Neural cell (in vitro differentiated cells): ENCODE measurements around the gene APOF. TPM values are rescaled to one million over a fixed set of nuclear protein-coding genes. Genes with fewer than 3 reads are reported as not detected.

ENCODE experiments used
- H2AFZ ChIP-seq: fragments of 200-600, 300-800 bp; sonication (generic), shearing (Covaris generic); 2 replicates; pipeline ENCODE4 v1.6.0; 2014; ENCODE audit warnings: low read depth, mild to moderate bottlenecking, antibody characterized with exemption, low read length, moderate library complexity
- H3F3A ChIP-seq: fragments of 200-600 bp; shearing (Covaris generic); 2 replicates; pipeline ENCODE4 v1.6.1; 2016; ENCODE audit warnings: mild to moderate bottlenecking, moderate library complexity, mixed read lengths, antibody characterized with exemption, low read length; ENCODE audit not compliant: insufficient read depth, poor library complexity, severe bottlenecking
- H3K27ac ChIP-seq: fragments of 200-600, 300-800 bp; sonication (generic), shearing (Covaris generic); 2 replicates; pipeline ENCODE4 v1.5.1; 2014; ENCODE audit warnings: mild to moderate bottlenecking, low read length, moderate library complexity
- H3K27me3 ChIP-seq: fragments of 300-800, 200-600 bp; sonication (generic), shearing (Covaris generic); 2 replicates; pipeline ENCODE4 v1.6.0; 2014; ENCODE audit warnings: mild to moderate bottlenecking, low read depth, low read length, moderate library complexity; ENCODE audit not compliant: insufficient read depth
- H3K36me3 ChIP-seq: fragments of 300-800, 200-600 bp; sonication (generic), shearing (Covaris generic); 2 replicates; pipeline ENCODE4 v1.5.1; 2014; ENCODE audit warnings: mild to moderate bottlenecking, antibody characterized with exemption, low read length, moderate library complexity; ENCODE audit not compliant: insufficient read depth
- H3K4me2 ChIP-seq: fragments of 300-800, 200-600 bp; sonication (generic), shearing (Covaris generic); 2 replicates; pipeline ENCODE4 v1.6.0; 2014; ENCODE audit warnings: mild to moderate bottlenecking, low read length
- H3K4me3 ChIP-seq: fragments of 300-800, 200-600 bp; sonication (generic), shearing (Covaris generic); 2 replicates; pipeline ENCODE4 v1.5.1; 2014; ENCODE audit warnings: mild to moderate bottlenecking, low read length, moderate library complexity
- H3K79me2 ChIP-seq: fragments of 200-600 bp; shearing (Covaris generic); replicated peaks from 2 replicates; pipeline ENCODE4 v1.6.0; 2014; ENCODE audit warnings: mild to moderate bottlenecking, low read length, moderate library complexity; ENCODE audit not compliant: insufficient read depth
- H3K9ac ChIP-seq: fragments of 300-800, 200-600 bp; sonication (generic), shearing (Covaris generic); 2 replicates; pipeline ENCODE4 v1.6.1; 2016; ENCODE audit warnings: mild to moderate bottlenecking, low read length, mixed read lengths
- H3K9me2 ChIP-seq: fragments of 200-600 bp; shearing (Covaris generic); 2 replicates; pipeline ENCODE4 v1.6.1; 2016; ENCODE audit warnings: mild to moderate bottlenecking, low read length, mixed read lengths; ENCODE audit not compliant: insufficient read depth
- H3K9me3 ChIP-seq: fragments of 200-600, 300-800 bp; sonication (generic), shearing (Covaris generic); 2 replicates; pipeline ENCODE4 v1.6.1; 2016; ENCODE audit warnings: mild to moderate bottlenecking, mixed run types, low read length, moderate library complexity, mixed read lengths
- H4K20me1 ChIP-seq: fragments of 200-600 bp; shearing (Covaris generic); 2 replicates; pipeline ENCODE4 v1.6.1; 2016; ENCODE audit warnings: mild to moderate bottlenecking, mixed run types; ENCODE audit not compliant: insufficient read depth
- EP300 ChIP-seq: fragments of 450-650 bp; conservative IDR thresholded peaks from 2 replicates; pipeline ENCODE4 v1.6.1; 2014; ENCODE audit warnings: antibody characterized with exemption, mild to moderate bottlenecking, moderate library complexity; ENCODE audit not compliant: poor library complexity, severe bottlenecking
- EZH2 ChIP-seq: fragments of 200-600, 300-800 bp; shearing (Covaris generic), sonication (generic); IDR thresholded peaks from 2 replicates; pipeline ENCODE4 v1.6.1; 2014; ENCODE audit warnings: antibody characterized with exemption, low read length, borderline replicate concordance, mild to moderate bottlenecking; ENCODE audit not compliant: insufficient read depth, poor library complexity, severe bottlenecking
- MXI1 ChIP-seq: fragments of 450-650 bp; conservative IDR thresholded peaks from 2 replicates; pipeline ENCODE4 v1.6.1; 2014; ENCODE audit warnings: antibody characterized with exemption, mild to moderate bottlenecking; ENCODE audit not compliant: poor library complexity, severe bottlenecking
- POLR2AphosphoS5 ChIP-seq: IDR thresholded peaks from 2 replicates; pipeline ENCODE4 v1.6.1; 2012
- RAD21 ChIP-seq: fragments of 450-650 bp; conservative IDR thresholded peaks from 2 replicates; pipeline ENCODE4 v1.6.1; 2014; ENCODE audit warnings: antibody characterized with exemption, mild to moderate bottlenecking, moderate library complexity
- SMC3 ChIP-seq: fragments of 450-650 bp; conservative IDR thresholded peaks from 2 replicates; pipeline ENCODE4 v1.6.1; 2014; ENCODE audit warnings: antibody characterized with exemption, mild to moderate bottlenecking, moderate library complexity; ENCODE audit not compliant: poor library complexity
- TAF1 ChIP-seq: IDR thresholded peaks from 2 replicates; pipeline ENCODE4 v1.6.1; 2012; ENCODE audit warnings: low read depth
- polyA plus RNA-seq: library from polyadenylated mRNA; depleted of rRNA; stranded (reverse); fragments of >200 nt; gene quantifications from 2 replicates; pipeline ENCODE4 v1.2.3, GENCODE V29; 2014
- TF ChIP-seq, protein P1 (sequence below): fragments of 450-650 bp; IDR thresholded peaks from 2 replicates; pipeline ENCODE4 v1.5.1; 2014; ENCODE audit warnings: antibody characterized with exemption, mild to moderate bottlenecking, moderate library complexity; ENCODE audit not compliant: poor library complexity, severe bottlenecking
- TF ChIP-seq, protein P2 (sequence below): IDR thresholded peaks from 2 replicates; pipeline ENCODE4 v1.6.1; 2012; ENCODE audit warnings: borderline replicate concordance

Gene APOF
- polyA plus RNA-seq, 1 donor from 2014 or later = not detected

DNA sequence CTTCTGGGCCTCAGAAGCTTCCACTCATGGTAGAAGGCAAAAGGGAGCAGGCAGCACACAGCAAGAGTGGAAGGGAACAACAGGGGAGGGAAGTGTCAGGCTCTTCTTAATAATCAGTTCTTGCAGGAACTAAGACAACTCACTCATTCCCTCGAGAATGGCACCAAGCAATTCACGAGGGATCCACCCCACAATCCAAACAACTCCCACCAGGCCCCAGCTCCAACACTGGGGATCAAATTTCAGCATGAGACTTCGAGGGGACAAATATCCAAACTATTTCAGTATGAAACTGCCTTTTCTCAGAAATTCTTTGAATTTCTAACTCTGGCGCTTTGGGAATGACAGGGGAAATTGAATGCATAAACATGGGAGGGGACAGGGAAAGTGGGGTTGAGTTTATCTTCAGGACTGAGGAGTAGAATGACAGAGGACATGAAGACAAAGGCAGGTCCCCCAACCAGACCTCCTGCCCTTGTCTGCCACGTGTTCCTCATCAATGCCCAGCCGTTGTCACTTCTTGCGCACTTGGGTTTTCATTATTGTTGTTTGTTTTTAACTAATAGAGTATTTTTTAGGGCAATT lies 24.6 kb upstream of the APOF start:
- Histone ChIP-seq H3F3A (no peaks in the 10 kb centered on the region), H4K20me1 (no peaks in the 10 kb centered on the region), H3K4me2 (no peak overlapping the region), H3K9me3 (no peaks in the 10 kb centered on the region), H3K4me3 (no peak overlapping the region), H3K36me3 (no peaks in the 10 kb centered on the region), H3K9ac (no peak overlapping the region), H3K27me3 (no peaks in the 10 kb centered on the region), H3K79me2 (no peaks in the 10 kb centered on the region), H3K9me2 (no peaks in the 10 kb centered on the region), H3K27ac (no peak overlapping the region), H2AFZ (no peak overlapping the region)
- TF ChIP-seq POLR2AphosphoS5 (no peak), MXI1 (no peak), RAD21 (no peak), EP300 (no peak), SMC3 (no peak), EZH2 (no peak), TAF1 (no peak)
- TF ChIP-seq, protein P1, sequence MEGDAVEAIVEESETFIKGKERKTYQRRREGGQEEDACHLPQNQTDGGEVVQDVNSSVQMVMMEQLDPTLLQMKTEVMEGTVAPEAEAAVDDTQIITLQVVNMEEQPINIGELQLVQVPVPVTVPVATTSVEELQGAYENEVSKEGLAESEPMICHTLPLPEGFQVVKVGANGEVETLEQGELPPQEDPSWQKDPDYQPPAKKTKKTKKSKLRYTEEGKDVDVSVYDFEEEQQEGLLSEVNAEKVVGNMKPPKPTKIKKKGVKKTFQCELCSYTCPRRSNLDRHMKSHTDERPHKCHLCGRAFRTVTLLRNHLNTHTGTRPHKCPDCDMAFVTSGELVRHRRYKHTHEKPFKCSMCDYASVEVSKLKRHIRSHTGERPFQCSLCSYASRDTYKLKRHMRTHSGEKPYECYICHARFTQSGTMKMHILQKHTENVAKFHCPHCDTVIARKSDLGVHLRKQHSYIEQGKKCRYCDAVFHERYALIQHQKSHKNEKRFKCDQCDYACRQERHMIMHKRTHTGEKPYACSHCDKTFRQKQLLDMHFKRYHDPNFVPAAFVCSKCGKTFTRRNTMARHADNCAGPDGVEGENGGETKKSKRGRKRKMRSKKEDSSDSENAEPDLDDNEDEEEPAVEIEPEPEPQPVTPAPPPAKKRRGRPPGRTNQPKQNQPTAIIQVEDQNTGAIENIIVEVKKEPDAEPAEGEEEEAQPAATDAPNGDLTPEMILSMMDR = no peak
- TF ChIP-seq, protein P2, sequence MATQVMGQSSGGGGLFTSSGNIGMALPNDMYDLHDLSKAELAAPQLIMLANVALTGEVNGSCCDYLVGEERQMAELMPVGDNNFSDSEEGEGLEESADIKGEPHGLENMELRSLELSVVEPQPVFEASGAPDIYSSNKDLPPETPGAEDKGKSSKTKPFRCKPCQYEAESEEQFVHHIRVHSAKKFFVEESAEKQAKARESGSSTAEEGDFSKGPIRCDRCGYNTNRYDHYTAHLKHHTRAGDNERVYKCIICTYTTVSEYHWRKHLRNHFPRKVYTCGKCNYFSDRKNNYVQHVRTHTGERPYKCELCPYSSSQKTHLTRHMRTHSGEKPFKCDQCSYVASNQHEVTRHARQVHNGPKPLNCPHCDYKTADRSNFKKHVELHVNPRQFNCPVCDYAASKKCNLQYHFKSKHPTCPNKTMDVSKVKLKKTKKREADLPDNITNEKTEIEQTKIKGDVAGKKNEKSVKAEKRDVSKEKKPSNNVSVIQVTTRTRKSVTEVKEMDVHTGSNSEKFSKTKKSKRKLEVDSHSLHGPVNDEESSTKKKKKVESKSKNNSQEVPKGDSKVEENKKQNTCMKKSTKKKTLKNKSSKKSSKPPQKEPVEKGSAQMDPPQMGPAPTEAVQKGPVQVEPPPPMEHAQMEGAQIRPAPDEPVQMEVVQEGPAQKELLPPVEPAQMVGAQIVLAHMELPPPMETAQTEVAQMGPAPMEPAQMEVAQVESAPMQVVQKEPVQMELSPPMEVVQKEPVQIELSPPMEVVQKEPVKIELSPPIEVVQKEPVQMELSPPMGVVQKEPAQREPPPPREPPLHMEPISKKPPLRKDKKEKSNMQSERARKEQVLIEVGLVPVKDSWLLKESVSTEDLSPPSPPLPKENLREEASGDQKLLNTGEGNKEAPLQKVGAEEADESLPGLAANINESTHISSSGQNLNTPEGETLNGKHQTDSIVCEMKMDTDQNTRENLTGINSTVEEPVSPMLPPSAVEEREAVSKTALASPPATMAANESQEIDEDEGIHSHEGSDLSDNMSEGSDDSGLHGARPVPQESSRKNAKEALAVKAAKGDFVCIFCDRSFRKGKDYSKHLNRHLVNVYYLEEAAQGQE = no peak

DNA sequence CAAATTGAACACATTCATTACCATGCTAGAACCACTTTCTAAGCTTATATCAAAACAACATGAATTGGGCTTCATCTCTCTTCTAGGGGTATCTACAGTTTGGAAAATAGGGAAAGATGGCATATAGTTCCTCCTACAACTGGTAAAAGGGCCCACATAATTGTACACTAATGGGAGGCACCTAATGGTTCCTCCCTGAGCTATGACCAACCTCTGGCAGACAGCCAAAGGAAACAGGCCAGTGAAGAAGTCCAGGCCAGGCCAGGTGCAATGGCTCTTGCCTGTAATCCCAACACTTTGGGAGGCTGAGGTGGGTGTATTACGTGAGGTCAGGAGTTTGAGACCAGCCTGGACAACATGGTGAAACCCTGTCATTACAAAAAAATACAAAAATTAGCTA lies 23.2 kb upstream of the APOF start:
- Histone ChIP-seq H3K9me3 (no peaks in the 10 kb centered on the region), H4K20me1 (no peaks in the 10 kb centered on the region), H3K36me3 (no peaks in the 10 kb centered on the region), H2AFZ (no peak overlapping the region), H3K27me3 (no peaks in the 10 kb centered on the region), H3K4me3 (no peak overlapping the region), H3K4me2 (no peak overlapping the region), H3K9ac (no peak overlapping the region), H3K9me2 (no peaks in the 10 kb centered on the region), H3F3A (no peaks in the 10 kb centered on the region), H3K79me2 (no peaks in the 10 kb centered on the region), H3K27ac (no peak overlapping the region)
- TF ChIP-seq EZH2 (no peak), EP300 (no peak), POLR2AphosphoS5 (no peak), RAD21 (no peak), SMC3 (no peak), MXI1 (no peak), TAF1 (no peak)
- TF ChIP-seq, protein P2 = no peak
- TF ChIP-seq, protein P1 = no peak
